ENCODE results near the gene SF3B2.

Gene SF3B2

GRCh38 chr11:66059966-66060680, 8.0 kb downstream of the SF3B2 start:
- ATAC-seq: no peak
- Mint-ChIP-seq H3K4me3 (no peak overlapping the region), H3K36me3 (peaks cover 95% of the 10 kb centered on the region), H3K27me3 (no peaks in the 10 kb centered on the region), H3K9me3 (no peaks in the 10 kb centered on the region), H3K4me1 (peaks cover 41% of the 10 kb centered on the region), H3K27ac (peak overlapping the region; percentile 74)

DNA sequence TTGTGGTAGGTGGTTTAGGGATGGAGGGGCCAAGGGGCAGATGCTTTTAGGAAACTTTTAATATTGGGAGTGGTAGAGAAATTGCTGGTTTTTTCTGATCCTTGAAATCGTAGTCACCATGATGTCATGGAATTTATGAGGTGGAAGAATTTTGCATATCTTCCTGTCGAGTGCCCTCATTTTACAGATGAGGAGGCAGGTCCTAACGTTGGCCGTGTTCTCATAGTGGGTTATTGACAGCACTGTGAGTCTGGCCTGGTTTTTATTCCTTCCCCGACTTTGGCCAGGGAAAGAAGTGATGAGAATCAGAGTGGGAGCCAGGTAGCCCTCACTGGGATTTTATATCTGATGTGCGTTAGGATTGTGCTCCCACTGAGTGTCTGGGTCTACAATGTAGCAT, 9.1 kb downstream of the SF3B2 start:
- H3K4me1 Mint-ChIP-seq: peaks cover 44% of the 10 kb centered on the region
- no peak for ATAC-seq
- H3K9me3 Mint-ChIP-seq: no peaks in the 10 kb centered on the region
- no peak overlapping the region for H3K4me3 Mint-ChIP-seq
- H3K27ac Mint-ChIP-seq: peak overlapping the region; percentile 74
- no peaks in the 10 kb centered on the region for H3K27me3 Mint-ChIP-seq
- peaks cover 93% of the 10 kb centered on the region for H3K36me3 Mint-ChIP-seq

- Mint-ChIP-seq H3K27ac (no peak overlapping the region), H3K27me3 (no peaks in the 10 kb centered on the region), H3K4me1 (peaks cover 56% of the 10 kb centered on the region), H3K9me3 (no peaks in the 10 kb centered on the region), H3K36me3 (peaks cover 93% of the 10 kb centered on the region), H3K4me3 (no peak overlapping the region)
- no peak for ATAC-seq
Measured at GRCh38 chr11:66062408-66062807, 10.2 kb downstream of the SF3B2 start.

DNA sequence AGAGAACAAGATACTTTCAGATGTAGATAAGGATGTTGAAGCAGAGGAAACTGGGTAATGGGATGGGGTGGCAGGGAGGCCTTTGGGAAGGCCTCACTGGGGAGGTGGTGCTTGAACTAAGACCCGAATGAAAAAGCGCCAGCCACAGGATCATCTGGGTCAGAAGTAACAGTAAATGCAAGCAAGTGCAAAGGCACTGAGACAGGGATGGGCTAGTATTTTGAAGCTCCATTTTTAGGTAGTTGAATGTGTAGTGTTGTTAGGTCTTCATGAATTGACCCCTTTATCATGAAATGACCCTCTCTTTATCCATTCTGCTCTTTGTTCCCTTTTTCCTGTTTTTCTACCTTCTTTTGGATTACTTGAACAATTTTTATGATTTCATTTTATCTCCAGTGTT, 11.7 kb downstream of the SF3B2 start:
- ATAC-seq: no peak
- peaks cover 66% of the 10 kb centered on the region for H3K4me1 Mint-ChIP-seq
- peak overlapping the region; percentile 61 for H3K27ac Mint-ChIP-seq
- H3K9me3 Mint-ChIP-seq: no peaks in the 10 kb centered on the region
- H3K27me3 Mint-ChIP-seq: no peaks in the 10 kb centered on the region
- H3K4me3 Mint-ChIP-seq: no peak overlapping the region
- H3K36me3 Mint-ChIP-seq: peaks cover 93% of the 10 kb centered on the region

DNA sequence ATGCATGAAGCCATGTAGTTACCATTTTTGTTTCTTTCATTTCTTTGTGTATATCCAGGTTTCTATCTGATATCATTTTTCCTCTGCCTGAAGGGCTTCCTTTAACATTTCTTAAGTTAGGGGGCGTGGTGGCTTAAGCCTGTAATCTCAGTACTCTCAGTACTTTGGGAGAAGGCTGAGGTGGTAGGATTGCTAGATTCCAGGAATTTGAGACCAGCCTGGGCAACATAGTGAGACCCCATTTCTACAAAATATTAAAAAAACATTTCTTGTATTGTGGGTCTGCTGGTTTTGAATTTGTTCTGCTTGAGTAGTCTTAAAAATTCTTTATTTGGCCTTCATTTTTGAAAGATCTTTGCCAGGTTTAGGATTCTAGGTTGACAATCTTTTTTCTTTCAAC, 12.4 kb downstream of the SF3B2 start:
- no peaks in the 10 kb centered on the region for H3K9me3 Mint-ChIP-seq
- ATAC-seq: no peak
- H3K27me3 Mint-ChIP-seq: no peaks in the 10 kb centered on the region
- no peak overlapping the region for H3K4me3 Mint-ChIP-seq
- peak overlapping the region; percentile 61 for H3K27ac Mint-ChIP-seq
- peaks cover 87% of the 10 kb centered on the region for H3K36me3 Mint-ChIP-seq
- peaks cover 70% of the 10 kb centered on the region for H3K4me1 Mint-ChIP-seq

- Mint-ChIP-seq H3K27ac (peak overlapping the region; percentile 86), H3K36me3 (peaks cover 65% of the 10 kb centered on the region)
Measured at GRCh38 chr11:66066751-66067150, 14.6 kb downstream of the SF3B2 start.

GRCh38 chr11:66067640-66068039, 15.5 kb downstream of the SF3B2 start:
- peak overlapping the region; percentile 86 for H3K27ac Mint-ChIP-seq
- no peaks in the 10 kb centered on the region for H3K9me3 Mint-ChIP-seq
- H3K4me3 Mint-ChIP-seq: no peak overlapping the region
- H3K4me1 Mint-ChIP-seq: peaks cover 71% of the 10 kb centered on the region
- no peak for ATAC-seq
- H3K27me3 Mint-ChIP-seq: no peaks in the 10 kb centered on the region
- peaks cover 67% of the 10 kb centered on the region for H3K36me3 Mint-ChIP-seq

More at GRCh38 chr11:66066751-66067150, 14.6 kb downstream of the SF3B2 start:
- no peaks in the 10 kb centered on the region for H3K9me3 Mint-ChIP-seq
- no peak overlapping the region for H3K4me3 Mint-ChIP-seq
- H3K27me3 Mint-ChIP-seq: no peaks in the 10 kb centered on the region
- H3K4me1 Mint-ChIP-seq: peaks cover 63% of the 10 kb centered on the region
- ATAC-seq: no peak

DNA sequence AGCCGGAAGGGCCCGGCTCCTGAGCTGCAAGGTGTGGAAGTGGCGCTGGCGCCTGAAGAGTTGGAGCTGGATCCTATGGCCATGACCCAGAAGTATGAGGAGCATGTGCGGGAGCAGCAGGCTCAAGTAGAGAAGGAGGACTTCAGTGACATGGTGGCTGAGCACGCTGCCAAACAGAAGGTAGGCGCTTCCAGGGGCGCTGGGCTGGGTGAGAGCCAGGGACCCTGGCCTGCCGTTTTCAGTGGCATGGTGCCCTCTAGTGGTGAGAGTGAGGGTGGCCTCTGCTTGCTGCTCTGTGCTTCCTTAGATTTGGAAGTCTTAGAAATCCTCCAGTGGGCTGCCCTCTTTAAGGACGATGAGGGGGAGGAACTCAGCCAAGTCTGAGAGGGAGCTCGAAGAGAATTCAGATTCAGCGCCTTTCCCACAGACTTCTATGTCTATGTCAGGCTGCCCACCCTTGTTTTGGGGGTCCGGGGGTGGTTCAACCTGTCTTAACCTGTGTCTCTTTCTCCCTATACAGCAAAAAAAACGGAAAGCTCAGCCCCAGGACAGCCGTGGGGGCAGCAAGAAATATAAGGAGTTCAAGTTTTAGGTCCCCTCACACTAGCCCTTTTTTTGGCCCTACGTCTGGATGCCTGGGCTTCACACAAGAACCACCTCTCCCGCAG, 16.1 kb downstream of the SF3B2 start:
- Mint-ChIP-seq H3K27me3 (no peaks in the 10 kb centered on the region), H3K4me1 (peaks cover 74% of the 10 kb centered on the region), H3K27ac (peak overlapping the region; percentile 86), H3K36me3 (peaks cover 67% of the 10 kb centered on the region), H3K9me3 (no peaks in the 10 kb centered on the region), H3K4me3 (peak overlapping the region; percentile 83)
- ATAC-seq: peak; percentile 17

DNA sequence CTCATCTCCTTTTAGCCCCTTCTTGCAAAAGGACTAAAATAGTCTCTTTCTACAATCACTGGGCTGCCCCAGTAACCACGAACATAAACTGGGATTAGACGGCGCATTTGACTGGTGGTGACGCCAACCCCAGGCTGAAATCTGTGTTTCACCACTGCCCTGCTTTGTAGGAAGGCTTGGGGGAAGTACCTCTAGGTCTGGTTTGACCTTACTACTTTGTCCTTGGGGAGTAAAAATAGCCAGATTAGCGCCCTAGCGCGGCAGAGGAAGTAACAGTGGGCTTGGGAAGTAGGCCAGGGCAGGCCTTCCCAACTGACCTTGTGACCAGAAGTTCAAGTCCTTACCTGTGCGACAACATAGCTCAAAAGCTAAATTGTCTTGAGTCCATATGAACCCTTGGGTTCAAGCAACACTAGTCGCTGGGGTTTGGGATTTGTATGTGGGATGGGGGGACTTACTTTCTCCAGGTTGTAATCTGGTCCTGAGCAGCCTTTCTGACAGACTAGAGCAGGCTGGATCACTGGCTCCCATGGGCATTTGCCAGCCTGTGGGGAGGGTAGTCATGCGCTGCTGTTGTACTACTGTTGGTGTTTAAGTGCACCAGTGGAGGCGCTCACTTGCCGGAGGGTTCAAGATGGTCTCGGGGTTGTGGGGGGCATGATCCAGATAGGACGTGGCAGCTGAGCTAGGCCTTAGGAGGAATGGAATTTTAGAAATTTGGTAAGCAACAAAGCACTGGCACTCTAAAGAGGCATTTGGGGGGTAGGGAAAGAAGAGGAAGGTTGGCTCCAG, 17.0 kb downstream of the SF3B2 start:
- peak; percentile 70 for ATAC-seq
- Mint-ChIP-seq H3K36me3 (peaks cover 60% of the 10 kb centered on the region), H3K27me3 (no peaks in the 10 kb centered on the region), H3K4me1 (peaks cover 65% of the 10 kb centered on the region), H3K27ac (peak overlapping the region; percentile 86), H3K9me3 (no peaks in the 10 kb centered on the region), H3K4me3 (peak overlapping the region; percentile 83)

DNA sequence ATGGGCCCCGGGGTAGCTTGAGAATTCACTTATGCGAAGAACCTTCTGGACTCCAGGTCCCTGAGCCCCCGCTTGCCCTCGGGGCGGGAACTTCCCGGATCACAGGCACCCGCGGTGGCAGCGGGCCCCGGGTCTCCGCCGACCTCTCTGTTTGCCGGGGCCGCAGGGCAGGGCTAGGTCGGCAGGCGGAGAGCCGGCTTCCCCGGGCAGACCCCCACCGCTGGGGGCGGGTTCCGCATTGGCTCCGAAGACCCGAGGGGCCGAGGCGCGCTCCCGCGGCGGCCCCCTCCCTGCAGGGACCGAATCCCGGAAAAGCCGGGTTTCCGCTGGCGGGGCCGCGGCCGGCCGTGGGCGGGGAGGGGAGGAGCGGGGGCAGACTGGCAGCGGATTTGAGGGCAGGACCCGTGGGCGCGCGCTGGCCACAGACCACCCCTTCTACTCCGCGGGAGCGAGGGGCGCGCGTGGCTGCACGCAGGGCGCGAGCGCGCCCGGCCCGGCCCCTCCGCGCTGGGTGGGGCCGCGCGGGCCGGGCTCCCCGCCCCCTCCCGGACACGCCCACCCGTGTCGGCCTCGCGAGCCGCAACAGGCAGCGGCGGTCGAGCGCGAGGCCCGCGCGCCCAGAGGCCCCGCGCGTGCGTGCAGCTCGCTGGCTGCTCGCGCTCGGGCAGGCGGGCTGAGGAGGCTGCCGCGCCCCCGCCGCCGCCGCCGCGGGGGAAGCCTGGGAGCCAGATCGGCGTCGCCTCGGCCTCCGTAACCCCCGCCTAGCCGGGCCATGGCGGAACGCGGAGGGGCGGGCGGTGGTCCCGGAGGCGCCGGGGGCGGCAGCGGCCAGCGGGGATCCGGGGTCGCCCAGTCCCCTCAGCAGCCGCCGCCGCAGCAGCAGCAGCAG, 17.8 kb downstream of the SF3B2 start, which contains the start of gene PACS1:
TSS of gene PACS1 (plus strand) at position 558 of the 889 bp plus-strand sequence. CDS start at position 773, 215 bp downstream.
- H3K27ac Mint-ChIP-seq: peak within 1 kb of the TSS; percentile 91
- peaks cover 63% of the 10 kb centered on the region for H3K4me1 Mint-ChIP-seq
- no peaks in the 10 kb centered on the region for H3K9me3 Mint-ChIP-seq
- peak within 1 kb of the TSS; percentile 93 for H3K4me3 Mint-ChIP-seq
- no peaks in the 10 kb centered on the region for H3K27me3 Mint-ChIP-seq
- H3K36me3 Mint-ChIP-seq: peaks cover 57% of the 10 kb centered on the region
- ATAC-seq: peak; percentile 85

GRCh38 chr11:66070604-66071380, 18.6 kb downstream of the SF3B2 start:
- Mint-ChIP-seq H3K27ac (peak overlapping the region; percentile 91), H3K36me3 (peaks cover 52% of the 10 kb centered on the region), H3K9me3 (no peaks in the 10 kb centered on the region), H3K27me3 (no peaks in the 10 kb centered on the region), H3K4me1 (peaks cover 64% of the 10 kb centered on the region), H3K4me3 (peak overlapping the region; percentile 93)
- peak; percentile 46 for ATAC-seq

- peaks cover 66% of the 10 kb centered on the region for H3K4me1 Mint-ChIP-seq
- H3K36me3 Mint-ChIP-seq: peaks cover 51% of the 10 kb centered on the region
- H3K4me3 Mint-ChIP-seq: peak overlapping the region; percentile 93
- peak overlapping the region; percentile 91 for H3K27ac Mint-ChIP-seq
- no peak for ATAC-seq
- H3K9me3 Mint-ChIP-seq: no peaks in the 10 kb centered on the region
- H3K27me3 Mint-ChIP-seq: no peaks in the 10 kb centered on the region
Measured at GRCh38 chr11:66071381-66071801, 19.2 kb downstream of the SF3B2 start.

- Mint-ChIP-seq H3K27ac (peak overlapping the region; percentile 91), H3K9me3 (no peaks in the 10 kb centered on the region), H3K4me3 (peak overlapping the region; percentile 93), H3K36me3 (peaks cover 44% of the 10 kb centered on the region), H3K27me3 (no peaks in the 10 kb centered on the region), H3K4me1 (peaks cover 61% of the 10 kb centered on the region)
- no peak for ATAC-seq
Measured at GRCh38 chr11:66072081-66072480, 19.9 kb downstream of the SF3B2 start.

- ATAC-seq: no peak
- H3K4me1 Mint-ChIP-seq: peaks cover 61% of the 10 kb centered on the region
- no peaks in the 10 kb centered on the region for H3K27me3 Mint-ChIP-seq
- no peaks in the 10 kb centered on the region for H3K9me3 Mint-ChIP-seq
- H3K27ac Mint-ChIP-seq: peak overlapping the region; percentile 91
- peak overlapping the region; percentile 93 for H3K4me3 Mint-ChIP-seq
- peaks cover 40% of the 10 kb centered on the region for H3K36me3 Mint-ChIP-seq
Measured at GRCh38 chr11:66072518-66072917, 20.4 kb downstream of the SF3B2 start.

Data from stimulated activated memory B cell treated with anti-CD40 and anti-IgM and Interleukin-4, amounts not matched to agents 10 μg/mL and 1 μg/mL and 100 μg/mL, for 72 hours (primary cell).